Activated CD8-positive, alpha-beta T cell treated with anti-CD3 and anti-CD28 coated beads for 36 hours (primary cell): ENCODE results near the gene RNF112. TPM values are rescaled to one million over a fixed set of nuclear protein-coding genes. Genes with fewer than 3 reads are reported as not detected.

Experiments used
- ATAC-seq: fragments of 200-7000 bp; cut with Tn5 transposase; one replicate; pipeline ENCODE4 v1.10.0; 2021; ENCODE audit warnings: mild to moderate bottlenecking, moderate library complexity
- CTCF ChIA-PET: fragments of 350-600 bp; sonication (Branson Sonifier 250); formaldehyde crosslinking; loops from one replicate; lab custom pipeline; 2021; ENCODE audit warnings: antibody characterized with exemption; lab: Charles Lee
- POLR2A ChIA-PET: fragments of 350-600 bp; sonication (Branson Sonifier 250); formaldehyde crosslinking; loops from one replicate; lab custom pipeline; 2021; ENCODE audit warnings: antibody characterized with exemption; lab: Charles Lee
- DNase-seq: peaks from one replicate; pipeline ENCODE4 v3.0.0-alpha.2; 2020
- H3K27ac Mint-ChIP-seq: one replicate; pipeline ENCODE4 v1.8.0; 2021; ENCODE audit warnings: mild to moderate bottlenecking, mixed read lengths
- H3K27me3 Mint-ChIP-seq: one replicate; pipeline ENCODE4 v1.8.0; 2021; ENCODE audit warnings: mixed read lengths
- H3K36me3 Mint-ChIP-seq: one replicate; pipeline ENCODE4 v1.8.0; 2021; ENCODE audit warnings: low read depth, mixed read lengths
- H3K4me1 Mint-ChIP-seq: one replicate; pipeline ENCODE4 v1.8.0; 2021; ENCODE audit warnings: low read depth, mixed read lengths
- H3K4me3 Mint-ChIP-seq: one replicate; pipeline ENCODE4 v1.8.0; 2021; ENCODE audit warnings: mild to moderate bottlenecking, moderate library complexity, mixed read lengths
- H3K9me3 Mint-ChIP-seq: one replicate; pipeline ENCODE4 v1.8.0; 2021; ENCODE audit warnings: mixed read lengths
- CTCF ChIP-seq: fragments of 200-600 bp; IDR thresholded peaks from one replicate; pipeline ENCODE4 v1.8.0; 2022; ENCODE audit warnings: antibody characterized with exemption, mild to moderate bottlenecking
- intact Hi-C: fragments of 100-400 bp; cut with micrococcal nuclease; formaldehyde crosslinking; loops from one replicate; pipeline ENCODE4 v1.10.0; 2022
- total RNA-seq, 2 experiments: library from RNA; stranded (reverse); gene quantifications; one replicate each; pipeline ENCODE4 v1.2.3, GENCODE V29; 2021

The RNF112 gene
- total RNA-seq, 2 experiments from 2014 or later: 0.34 to 0.63 TPM

DNA sequence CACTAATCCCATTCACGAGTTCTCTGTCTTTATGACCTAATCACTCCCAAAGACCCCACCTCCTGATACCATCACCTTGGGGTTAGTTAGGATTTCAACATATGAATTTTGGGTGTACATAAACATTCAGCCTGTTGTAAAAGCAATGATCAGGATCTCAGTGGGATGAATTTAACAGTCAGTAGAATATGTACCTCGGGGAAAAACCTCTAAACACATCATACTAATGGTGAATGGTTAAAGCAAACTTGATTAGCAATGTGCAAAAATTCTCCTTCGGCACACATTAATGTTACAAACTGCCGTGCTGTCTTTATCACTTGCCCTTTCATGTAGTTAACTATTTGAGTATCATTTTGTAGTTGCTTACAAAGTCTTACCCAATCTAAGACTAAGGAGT is 10.2 kb downstream of the RNF112 start:
- Mint-ChIP-seq H3K9me3 (no peaks in the 10 kb centered on the region), H3K4me3 (no peak overlapping the region), H3K36me3 (no peaks in the 10 kb centered on the region), H3K4me1 (peaks cover 2% of the 10 kb centered on the region), H3K27me3 (peaks cover 1% of the 10 kb centered on the region), H3K27ac (no peak overlapping the region)
- no peak for DNase-seq
- no peak for ATAC-seq
- ChIA-PET CTCF (no interaction called here), POLR2A (no interaction called here)
- intact Hi-C loops: no loop called here
- no peak for TF ChIP-seq CTCF

DNA sequence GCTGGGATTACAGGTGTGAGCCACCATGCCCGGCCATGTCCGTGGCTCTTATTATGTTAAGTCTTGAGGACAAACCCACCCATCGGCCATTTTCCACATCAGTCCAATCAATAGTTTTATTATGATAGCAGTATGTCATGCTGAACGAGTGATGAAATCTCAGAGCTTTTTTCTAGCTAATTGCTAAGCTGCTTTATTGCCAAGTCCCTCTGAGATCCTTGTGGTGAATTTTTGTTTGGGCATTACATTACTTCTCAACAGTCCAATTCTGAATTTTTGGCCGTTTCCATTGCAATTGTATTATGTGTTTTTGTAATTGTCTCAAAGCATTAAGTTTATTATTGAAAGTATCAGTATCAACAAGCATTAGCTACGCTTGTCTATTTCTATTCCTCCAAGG is 10.9 kb downstream of the RNF112 start:
- ChIA-PET POLR2A (no interaction called here), CTCF (no interaction called here)
- intact Hi-C loops: no loop called here
- no peak for TF ChIP-seq CTCF
- H3K27ac Mint-ChIP-seq: no peak overlapping the region
- H3K27me3 Mint-ChIP-seq: peaks cover 3% of the 10 kb centered on the region
- DNase-seq (no peak), ATAC-seq (no peak)
- H3K9me3 Mint-ChIP-seq: no peaks in the 10 kb centered on the region
- H3K4me3 Mint-ChIP-seq: no peak overlapping the region
- peaks cover 2% of the 10 kb centered on the region for H3K4me1 Mint-ChIP-seq
- no peaks in the 10 kb centered on the region for H3K36me3 Mint-ChIP-seq

GRCh38 chr17:19424934-19425868 is 14.2 kb downstream of the RNF112 start:
- POLR2A ChIA-PET: no interaction called here
- intact Hi-C loops: no loop called here
- no peaks in the 10 kb centered on the region for H3K36me3 Mint-ChIP-seq
- no peak overlapping the region for H3K27ac Mint-ChIP-seq
- CTCF ChIA-PET: interaction anchor here (0.6 to 3.6 kb wide), 4 partner anchors 9 to 62 kb away, joined by 3 to 12 read pairs (median 8); partner anchors contain the start of gene B9D1
- no peaks in the 10 kb centered on the region for H3K9me3 Mint-ChIP-seq
- TF ChIP-seq CTCF: no peak
- no peak overlapping the region for H3K4me3 Mint-ChIP-seq
- ATAC-seq (no peak), DNase-seq (no peak)
- no peaks in the 10 kb centered on the region for H3K4me1 Mint-ChIP-seq
- H3K27me3 Mint-ChIP-seq: peaks cover 5% of the 10 kb centered on the region

- TF ChIP-seq CTCF: no peak
- POLR2A ChIA-PET: no interaction called here
Measured at GRCh38 chr17:19426631-19427030, 15.6 kb downstream of the RNF112 start.

DNA sequence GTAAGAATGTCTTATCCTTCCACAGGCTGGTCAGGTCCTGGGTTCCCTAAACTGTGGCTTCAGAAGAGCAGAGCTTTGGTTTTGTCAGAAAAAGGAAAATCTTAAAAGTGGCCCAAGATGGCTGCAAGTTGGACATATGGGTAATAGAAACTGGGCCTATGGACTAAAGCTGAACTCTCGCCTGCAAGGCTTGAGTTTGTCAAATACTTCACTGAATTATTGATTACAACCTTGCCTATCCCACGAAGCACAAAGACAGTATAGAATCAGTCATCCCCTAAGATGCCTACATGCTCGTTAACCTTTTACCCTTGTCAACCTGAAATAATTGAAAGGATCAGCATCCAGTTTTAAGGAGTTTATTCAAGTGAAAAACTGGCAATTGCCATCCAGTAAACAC is 20.7 kb downstream of the RNF112 start:
- ChIA-PET POLR2A (no interaction called here), CTCF (interaction anchor here (4.2 kb wide), 1 partner anchor 15 kb away, joined by 22 read pairs; no protein-coding TSS in a partner anchor)
- Mint-ChIP-seq H3K27ac (no peak overlapping the region), H3K4me3 (no peak overlapping the region), H3K4me1 (no peaks in the 10 kb centered on the region), H3K36me3 (no peaks in the 10 kb centered on the region), H3K9me3 (no peaks in the 10 kb centered on the region), H3K27me3 (peaks cover 5% of the 10 kb centered on the region)
- no peak for TF ChIP-seq CTCF
- ATAC-seq (no peak), DNase-seq (no peak)
- intact Hi-C loops: no loop called here

More at GRCh38 chr17:19426631-19427030, 15.6 kb downstream of the RNF112 start:
- Mint-ChIP-seq H3K27me3 (peaks cover 5% of the 10 kb centered on the region), H3K4me1 (no peaks in the 10 kb centered on the region), H3K4me3 (no peak overlapping the region), H3K27ac (no peak overlapping the region), H3K36me3 (no peaks in the 10 kb centered on the region), H3K9me3 (no peaks in the 10 kb centered on the region)
- intact Hi-C loops: no loop called here
- no peak for DNase-seq
- CTCF ChIA-PET: interaction anchor here (3.6 kb wide), 1 partner anchor 21 kb away, joined by 12 read pairs; no protein-coding TSS in a partner anchor
- no peak for ATAC-seq
